Measurements from ENCODE around the gene CCDC148.

CCDC148 gene

DNA sequence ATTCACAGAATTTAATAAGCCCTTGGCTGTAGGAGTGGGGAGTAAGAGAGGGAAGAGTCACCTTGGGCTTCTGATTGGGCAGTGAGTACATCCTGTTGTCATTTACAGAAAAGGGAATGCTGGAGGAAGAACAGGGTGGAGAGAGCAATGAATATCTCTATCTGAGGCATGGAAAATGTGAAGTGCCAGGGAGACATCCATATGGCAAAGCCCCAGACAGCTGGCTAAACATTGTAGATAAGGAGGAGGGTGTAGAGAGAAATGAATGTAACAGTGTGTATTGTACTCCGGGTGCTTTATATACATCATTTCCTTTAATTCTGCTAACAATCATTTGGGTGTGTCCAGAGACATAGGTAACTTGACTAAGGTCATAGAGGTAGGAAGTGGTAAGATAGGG, 251.3 kb downstream of the CCDC148 start:
- H3K36me3 ChIP-seq (ENCODE audit: control insufficient read depth in 1 of 2, insufficient read depth in 2 of 2, low read length in 2 of 2) = no peaks in the 10 kb centered on the region
- H3K4me3 ChIP-seq (ENCODE audit: low read depth in 1 of 2, low read length in 2 of 2) = no peak overlapping the region
- H3K9me3 ChIP-seq (ENCODE audit: control insufficient read depth in 1 of 2, low read length in 2 of 2) = no peaks in the 10 kb centered on the region
- H3K4me1 ChIP-seq (ENCODE audit: control insufficient read depth in 1 of 2, insufficient read depth in 2 of 2, low read length in 2 of 2) = no peaks in the 10 kb centered on the region
- no peak overlapping the region for H3K27ac ChIP-seq (ENCODE audit: low read length)
- no peaks in the 10 kb centered on the region for H3K27me3 ChIP-seq (ENCODE audit: low read depth, low read length)

- Histone ChIP-seq H3K27ac (ENCODE audit: low read length) (no peak overlapping the region), H3K27me3 (ENCODE audit: low read depth, low read length) (no peaks in the 10 kb centered on the region), H3K4me1 (ENCODE audit: control insufficient read depth in 1 of 2, insufficient read depth in 2 of 2, low read length in 2 of 2) (no peaks in the 10 kb centered on the region), H3K36me3 (ENCODE audit: control insufficient read depth in 1 of 2, insufficient read depth in 2 of 2, low read length in 2 of 2) (no peaks in the 10 kb centered on the region), H3K9me3 (ENCODE audit: control insufficient read depth in 1 of 2, low read length in 2 of 2) (no peaks in the 10 kb centered on the region), H3K4me3 (ENCODE audit: low read depth in 1 of 2, low read length in 2 of 2) (no peak overlapping the region)
Observed at GRCh38 chr2:158204741-158205165, 251.8 kb downstream of the CCDC148 start.

GRCh38 chr2:158202161-158202815, 254.3 kb downstream of the CCDC148 start:
- H3K36me3 ChIP-seq (ENCODE audit: control insufficient read depth in 1 of 2, insufficient read depth in 2 of 2, low read length in 2 of 2) = no peaks in the 10 kb centered on the region
- H3K4me1 ChIP-seq (ENCODE audit: control insufficient read depth in 1 of 2, insufficient read depth in 2 of 2, low read length in 2 of 2) = no peaks in the 10 kb centered on the region
- no peaks in the 10 kb centered on the region for H3K9me3 ChIP-seq (ENCODE audit: control insufficient read depth in 1 of 2, low read length in 2 of 2)
- H3K4me3 ChIP-seq (ENCODE audit: low read depth in 1 of 2, low read length in 2 of 2) = no peak overlapping the region
- no peak overlapping the region for H3K27ac ChIP-seq (ENCODE audit: low read length)
- H3K27me3 ChIP-seq (ENCODE audit: low read depth, low read length) = no peaks in the 10 kb centered on the region

DNA sequence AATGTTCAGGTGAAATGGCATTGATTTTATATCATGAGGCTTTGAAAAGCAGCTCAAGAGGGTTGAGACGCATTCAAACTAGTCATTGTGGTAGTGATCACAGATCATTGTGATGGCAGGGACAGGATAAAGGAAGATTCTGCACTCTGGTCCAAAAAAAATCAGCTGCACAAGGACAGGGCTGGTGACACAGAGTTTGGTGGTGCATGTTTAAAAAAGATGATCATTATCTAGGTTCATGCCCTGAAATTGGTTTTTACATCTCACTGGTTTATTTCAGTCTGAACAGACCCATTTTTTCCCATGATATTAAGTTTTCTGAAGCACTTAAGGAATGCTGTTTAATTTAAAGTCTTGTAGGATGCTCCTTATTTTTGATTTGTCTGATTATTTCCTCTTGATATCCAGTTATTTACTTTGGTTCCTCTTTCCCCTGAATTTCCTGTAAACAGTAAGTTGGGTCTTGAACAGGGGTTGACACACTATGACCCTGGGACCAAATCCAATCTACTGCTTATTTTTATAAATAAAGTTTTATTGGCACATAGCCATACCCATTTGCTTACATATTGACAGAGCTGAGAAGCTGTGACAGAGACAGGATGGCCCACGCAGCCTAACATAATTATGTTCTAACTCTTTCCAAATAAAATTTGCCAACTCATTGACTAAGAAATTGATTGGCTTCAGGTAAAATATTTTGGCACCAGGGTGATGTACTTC, 256.5 kb downstream of the CCDC148 start:
- Histone ChIP-seq H3K27me3 (ENCODE audit: low read depth, low read length) (no peaks in the 10 kb centered on the region), H3K4me3 (ENCODE audit: low read depth in 1 of 2, low read length in 2 of 2) (no peak overlapping the region), H3K27ac (ENCODE audit: low read length) (no peak overlapping the region), H3K9me3 (ENCODE audit: control insufficient read depth in 1 of 2, low read length in 2 of 2) (no peaks in the 10 kb centered on the region), H3K4me1 (ENCODE audit: control insufficient read depth in 1 of 2, insufficient read depth in 2 of 2, low read length in 2 of 2) (no peaks in the 10 kb centered on the region), H3K36me3 (ENCODE audit: control insufficient read depth in 1 of 2, insufficient read depth in 2 of 2, low read length in 2 of 2) (no peaks in the 10 kb centered on the region)

GRCh38 chr2:158197940-158198339, 258.6 kb downstream of the CCDC148 start:
- Histone ChIP-seq H3K27ac (ENCODE audit: low read length) (no peak overlapping the region), H3K4me1 (ENCODE audit: control insufficient read depth in 1 of 2, insufficient read depth in 2 of 2, low read length in 2 of 2) (no peaks in the 10 kb centered on the region), H3K9me3 (ENCODE audit: control insufficient read depth in 1 of 2, low read length in 2 of 2) (no peaks in the 10 kb centered on the region), H3K27me3 (ENCODE audit: low read depth, low read length) (no peaks in the 10 kb centered on the region), H3K36me3 (ENCODE audit: control insufficient read depth in 1 of 2, insufficient read depth in 2 of 2, low read length in 2 of 2) (no peaks in the 10 kb centered on the region), H3K4me3 (ENCODE audit: low read depth in 1 of 2, low read length in 2 of 2) (no peak overlapping the region)

DNA sequence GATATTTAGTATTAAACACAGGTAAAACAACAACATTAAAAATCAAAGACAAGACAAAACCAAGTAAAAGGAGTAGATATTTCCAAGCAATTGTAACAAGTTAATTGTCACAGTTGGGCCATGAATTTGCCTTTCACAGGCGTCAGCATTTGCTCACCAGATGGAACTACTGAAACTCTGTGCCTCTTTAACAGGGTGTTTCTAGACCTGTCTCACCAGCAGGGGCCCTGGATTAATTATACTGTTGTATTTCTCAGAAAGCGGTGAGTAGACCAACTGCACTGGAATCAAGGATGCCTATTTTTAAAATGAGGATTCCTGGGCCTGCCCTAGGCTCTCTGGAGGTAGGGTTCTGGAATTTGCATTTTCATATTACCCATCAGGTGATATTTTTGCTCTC, 262.3 kb downstream of the CCDC148 start:
- Histone ChIP-seq H3K27me3 (ENCODE audit: low read depth, low read length) (no peaks in the 10 kb centered on the region), H3K27ac (ENCODE audit: low read length) (no peak overlapping the region), H3K36me3 (ENCODE audit: control insufficient read depth in 1 of 2, insufficient read depth in 2 of 2, low read length in 2 of 2) (no peaks in the 10 kb centered on the region), H3K9me3 (ENCODE audit: control insufficient read depth in 1 of 2, low read length in 2 of 2) (no peaks in the 10 kb centered on the region), H3K4me3 (ENCODE audit: low read depth in 1 of 2, low read length in 2 of 2) (no peak overlapping the region), H3K4me1 (ENCODE audit: control insufficient read depth in 1 of 2, insufficient read depth in 2 of 2, low read length in 2 of 2) (no peaks in the 10 kb centered on the region)

DNA sequence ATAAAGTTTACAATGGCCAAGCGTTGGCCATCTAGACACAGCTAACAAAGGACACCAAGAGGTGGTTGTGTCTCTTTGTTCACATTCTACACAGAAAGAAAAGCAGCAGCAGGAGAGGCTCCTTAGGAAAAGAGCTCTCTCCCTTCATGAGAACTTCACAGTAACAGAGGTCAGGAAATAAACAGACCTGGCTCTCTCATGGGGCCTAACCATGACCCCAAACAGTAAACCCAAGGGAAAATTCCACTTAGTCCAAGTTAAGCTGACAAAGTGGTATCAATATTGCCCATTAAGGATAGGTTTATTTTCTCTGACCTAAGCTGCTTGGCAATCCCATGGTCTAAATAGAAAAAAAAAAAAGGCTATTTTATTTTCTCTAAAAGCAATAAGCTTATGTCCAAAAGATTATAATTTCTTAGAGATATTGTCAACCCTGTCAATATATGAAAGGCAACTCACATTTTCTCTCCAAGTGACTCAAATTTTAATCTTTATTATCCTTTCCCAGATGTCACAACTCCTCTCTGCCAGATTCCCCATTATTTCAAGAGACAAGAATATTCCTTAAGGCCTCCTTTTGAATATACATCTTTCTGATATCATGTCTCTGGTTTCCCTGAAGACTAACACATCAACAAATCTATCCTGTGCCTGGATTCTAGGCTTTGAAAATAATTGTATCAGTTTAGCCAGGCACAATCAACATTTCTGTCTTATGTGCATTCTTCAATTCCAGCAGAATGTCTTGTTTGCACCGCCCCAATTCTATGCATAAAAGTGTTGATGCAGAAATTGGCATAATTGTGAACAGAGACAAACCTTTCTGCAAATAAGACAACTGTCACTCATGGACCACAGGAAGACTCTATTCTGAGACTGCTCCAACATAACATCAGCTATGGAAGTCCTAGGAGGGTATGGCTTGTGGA, 263.8 kb downstream of the CCDC148 start:
- Histone ChIP-seq H3K9me3 (ENCODE audit: control insufficient read depth in 1 of 2, low read length in 2 of 2) (no peaks in the 10 kb centered on the region), H3K27ac (ENCODE audit: low read length) (no peak overlapping the region), H3K27me3 (ENCODE audit: low read depth, low read length) (no peaks in the 10 kb centered on the region), H3K4me3 (ENCODE audit: low read depth in 1 of 2, low read length in 2 of 2) (no peak overlapping the region), H3K36me3 (ENCODE audit: control insufficient read depth in 1 of 2, insufficient read depth in 2 of 2, low read length in 2 of 2) (no peaks in the 10 kb centered on the region), H3K4me1 (ENCODE audit: control insufficient read depth in 1 of 2, insufficient read depth in 2 of 2, low read length in 2 of 2) (no peaks in the 10 kb centered on the region)

DNA sequence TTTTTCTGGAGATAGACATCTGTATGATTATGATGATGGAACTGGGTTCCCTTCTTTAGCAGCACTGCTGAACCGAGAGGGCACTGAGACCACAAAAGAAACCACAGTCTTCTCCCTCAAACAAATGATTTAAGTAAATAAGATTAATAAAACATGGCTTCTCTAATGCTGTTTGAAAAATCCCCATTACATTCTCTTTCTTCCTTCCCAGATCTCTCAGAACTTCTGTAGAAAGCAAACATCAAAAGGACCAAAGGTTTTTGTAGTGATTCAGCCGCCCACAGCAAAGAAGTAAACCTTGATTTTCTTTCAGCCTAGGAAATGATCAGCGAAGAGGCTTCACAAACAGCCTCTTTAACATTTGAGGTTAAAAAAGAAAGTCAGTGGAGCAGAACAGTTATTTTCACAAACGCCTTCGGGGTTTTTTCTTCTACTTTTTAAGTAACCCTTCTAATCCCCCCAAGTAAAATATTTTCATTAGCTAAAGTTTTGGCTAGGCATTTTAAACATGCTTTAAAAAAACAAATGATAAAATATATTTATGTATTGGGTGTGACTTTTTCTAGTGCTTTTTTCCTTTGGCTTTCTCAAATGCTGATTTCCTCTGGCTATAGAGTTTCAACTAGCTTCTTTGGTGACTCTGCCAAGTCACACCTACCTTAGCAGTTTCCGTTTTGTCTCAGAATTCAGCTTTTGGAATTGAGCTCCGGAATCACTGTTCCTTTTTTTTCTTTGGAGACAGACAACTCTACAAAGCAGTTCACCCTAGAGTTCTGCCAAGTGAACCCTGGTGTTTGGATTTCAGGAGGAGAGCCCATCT, 265.3 kb downstream of the CCDC148 start:
- H3K4me3 ChIP-seq (ENCODE audit: low read depth in 1 of 2, low read length in 2 of 2) = peak overlapping the region; percentile 4 to 5
- H3K9me3 ChIP-seq (ENCODE audit: control insufficient read depth in 1 of 2, low read length in 2 of 2) = no peaks in the 10 kb centered on the region
- no peak overlapping the region for H3K27ac ChIP-seq (ENCODE audit: low read length)

GRCh38 chr2:158189526-158189925, 267.0 kb downstream of the CCDC148 start:
- no peak overlapping the region for H3K27ac ChIP-seq (ENCODE audit: low read length)
- no peaks in the 10 kb centered on the region for H3K4me1 ChIP-seq (ENCODE audit: control insufficient read depth in 1 of 2, insufficient read depth in 2 of 2, low read length in 2 of 2)
- no peak overlapping the region for H3K4me3 ChIP-seq (ENCODE audit: low read depth in 1 of 2, low read length in 2 of 2)
- no peaks in the 10 kb centered on the region for H3K27me3 ChIP-seq (ENCODE audit: low read depth, low read length)
- H3K9me3 ChIP-seq (ENCODE audit: control insufficient read depth in 1 of 2, low read length in 2 of 2) = no peaks in the 10 kb centered on the region
- no peaks in the 10 kb centered on the region for H3K36me3 ChIP-seq (ENCODE audit: control insufficient read depth in 1 of 2, insufficient read depth in 2 of 2, low read length in 2 of 2)

More for the DNA sequence above, 265.3 kb downstream of the CCDC148 start:
- H3K4me1 ChIP-seq (ENCODE audit: control insufficient read depth in 1 of 2, insufficient read depth in 2 of 2, low read length in 2 of 2) = no peaks in the 10 kb centered on the region
- H3K27me3 ChIP-seq (ENCODE audit: low read depth, low read length) = no peaks in the 10 kb centered on the region
- H3K36me3 ChIP-seq (ENCODE audit: control insufficient read depth in 1 of 2, insufficient read depth in 2 of 2, low read length in 2 of 2) = no peaks in the 10 kb centered on the region

DNA sequence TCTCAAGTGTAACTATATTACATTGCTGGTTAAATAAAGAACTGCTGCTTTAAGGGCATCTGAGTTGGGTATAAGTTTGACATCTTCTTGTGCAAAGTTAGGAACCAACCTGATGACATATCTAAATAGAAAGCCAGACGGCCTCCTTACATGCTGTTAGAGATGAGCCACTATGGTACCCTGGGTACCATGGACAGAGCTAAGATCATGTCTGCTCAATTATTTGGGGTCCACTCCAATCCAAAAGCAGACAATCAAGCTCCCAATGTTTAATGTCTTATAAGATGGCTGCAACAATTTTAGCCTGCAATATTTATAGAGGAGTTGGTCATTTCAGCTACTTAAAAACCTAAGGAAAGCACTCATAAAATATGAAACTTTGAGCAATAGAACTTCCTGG, 268.6 kb downstream of the CCDC148 start:
- H3K27me3 ChIP-seq (ENCODE audit: low read depth, low read length) = no peaks in the 10 kb centered on the region
- no peaks in the 10 kb centered on the region for H3K9me3 ChIP-seq (ENCODE audit: control insufficient read depth in 1 of 2, low read length in 2 of 2)
- no peak overlapping the region for H3K4me3 ChIP-seq (ENCODE audit: low read depth in 1 of 2, low read length in 2 of 2)
- H3K36me3 ChIP-seq (ENCODE audit: control insufficient read depth in 1 of 2, insufficient read depth in 2 of 2, low read length in 2 of 2) = no peaks in the 10 kb centered on the region
- no peak overlapping the region for H3K27ac ChIP-seq (ENCODE audit: low read length)
- H3K4me1 ChIP-seq (ENCODE audit: control insufficient read depth in 1 of 2, insufficient read depth in 2 of 2, low read length in 2 of 2) = no peaks in the 10 kb centered on the region
